Mononuclear cell (primary cell): ENCODE results near the gene CMTM3. TPM values are rescaled to one million over a fixed set of nuclear protein-coding genes. Genes with fewer than 3 reads are reported as not detected.
A peak's percentile ranks its signal among the peaks of the same experiment; 100 is the strongest.
"Not testable (repeated sequence)": the region's sequence is repeated elsewhere in the genome, so short reads cannot be mapped to it uniquely, and the experiment has no call there.

Experiments used
- H3K27me3 ChIP-seq: 2 replicates; pipeline ENCODE4 v1.6.0; 2011; ENCODE audit warnings: low read length, control low read depth; ENCODE audit not compliant: insufficient read depth
- H3K4me1 ChIP-seq: 2 replicates; pipeline ENCODE4 v1.5.1; 2011; ENCODE audit warnings: mild to moderate bottlenecking, low read length, control low read depth; ENCODE audit not compliant: insufficient read depth
- H3K4me3 ChIP-seq: 2 replicates; pipeline ENCODE4 v1.5.1; 2011; ENCODE audit warnings: mild to moderate bottlenecking, low read length, moderate library complexity
- H3K9me3 ChIP-seq: 2 replicates; pipeline ENCODE4 v1.5.1; 2011; ENCODE audit warnings: low read depth, mild to moderate bottlenecking, control low read depth, low read length
- total RNA-seq: library from RNA; depleted of rRNA; stranded (reverse); fragments of >200 nt; gene quantifications from one replicate; pipeline ENCODE4 v1.2.3, GENCODE V29; 2012

Gene CMTM3
- total RNA-seq, 1 donor: 47.1 TPM

DNA sequence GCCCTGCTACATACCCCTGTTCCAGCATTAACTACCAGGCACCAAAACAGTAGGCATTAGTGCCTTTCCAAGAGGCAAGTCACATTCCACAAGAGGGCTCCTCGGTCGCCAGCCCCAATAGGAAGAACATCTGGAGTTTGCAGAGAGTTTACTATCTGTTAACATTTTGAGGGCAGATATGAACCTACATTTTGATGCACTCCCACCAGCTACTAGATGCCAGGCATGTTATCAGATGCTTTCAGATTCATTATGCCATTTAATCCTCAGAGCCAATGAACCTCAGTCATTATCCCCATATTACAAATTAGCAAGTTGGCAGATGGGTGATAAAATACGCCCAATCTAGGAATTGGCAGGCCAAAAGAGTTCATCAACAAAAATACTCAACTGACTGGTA is 29.4 kb upstream of the CMTM3 start:
- Histone ChIP-seq H3K4me3 (no peak overlapping the region), H3K27me3 (peaks cover 25% of the 10 kb centered on the region), H3K9me3 (no peaks in the 10 kb centered on the region), H3K4me1 (peaks cover 20% of the 10 kb centered on the region)

DNA sequence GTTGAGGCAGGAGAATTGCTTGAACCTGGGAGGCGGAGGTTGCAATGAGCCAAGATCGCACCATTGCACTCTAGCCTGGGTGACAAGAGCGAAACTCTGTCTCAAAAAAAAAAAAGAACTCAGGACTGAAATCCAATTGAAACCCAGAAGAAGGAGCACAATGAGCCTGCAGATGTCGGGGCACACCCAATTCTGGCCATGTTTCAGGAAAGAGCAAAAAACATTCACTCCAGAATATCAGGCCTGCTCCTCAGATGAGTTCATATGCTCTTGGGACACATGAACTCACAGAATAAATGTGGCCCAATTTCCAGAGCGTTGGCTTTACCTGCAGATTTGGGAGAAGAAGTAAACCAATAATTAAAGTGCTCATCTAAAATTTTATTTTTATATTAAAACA is 28.2 kb upstream of the CMTM3 start:
- peaks cover 20% of the 10 kb centered on the region for H3K4me1 ChIP-seq
- H3K9me3 ChIP-seq: no peaks in the 10 kb centered on the region
- H3K27me3 ChIP-seq: peaks cover 35% of the 10 kb centered on the region
- H3K4me3 ChIP-seq: no peak overlapping the region

DNA sequence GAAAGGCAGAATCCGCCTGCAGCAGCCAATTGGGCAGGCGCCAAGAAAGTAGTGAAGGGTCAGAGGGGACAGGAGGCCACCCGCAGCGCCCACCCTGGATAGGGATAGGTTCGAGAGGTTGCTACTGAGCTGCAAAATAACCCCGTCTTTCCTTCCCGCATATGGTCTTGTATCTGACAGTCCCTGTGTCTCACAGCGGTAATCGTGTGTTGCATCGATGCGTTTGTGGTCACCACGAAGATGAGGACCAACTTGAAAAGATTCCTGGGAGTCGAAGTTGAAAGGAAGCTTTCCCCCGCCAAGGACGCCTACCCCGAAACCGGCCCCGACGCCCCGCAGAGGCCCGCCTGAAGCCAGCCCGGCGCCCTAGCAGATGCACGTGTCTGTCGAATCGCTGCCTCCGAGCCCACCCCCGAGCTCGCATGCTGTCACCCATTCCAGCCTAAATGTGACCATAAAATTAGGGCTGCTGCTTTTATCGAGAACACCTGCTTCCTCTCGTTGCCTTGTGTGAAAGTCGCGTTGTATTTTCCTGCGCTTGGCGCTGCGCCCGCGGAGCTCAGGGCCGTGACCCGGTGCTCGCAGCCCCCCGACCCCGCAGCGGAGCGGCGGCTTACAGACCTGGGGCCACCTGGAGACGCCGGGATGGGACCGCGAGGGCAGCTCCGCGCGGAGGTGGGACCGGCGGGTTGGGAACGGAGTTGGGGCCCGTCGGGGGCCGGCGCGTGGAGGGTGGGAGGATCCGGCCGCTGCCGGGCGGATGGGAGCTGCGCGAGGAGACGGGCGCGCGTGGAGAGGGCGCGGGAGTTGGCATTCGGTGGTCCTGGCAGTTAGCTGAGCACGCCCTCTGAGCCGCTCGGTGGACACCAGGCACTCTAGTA is 25.6 kb upstream of the CMTM3 start, which contains the start of gene CMTM2:
Gene CMTM2 (plus strand): TSS at position 813 of the 881 bp plus-strand sequence. CDS start 145 bp downstream, outside the sequence.
- Histone ChIP-seq H3K9me3 (no peaks in the 10 kb centered on the region), H3K4me1 (peaks cover 14% of the 10 kb centered on the region), H3K27me3 (peaks cover 35% of the 10 kb centered on the region), H3K4me3 (peak within 1 kb of the TSS; percentile 22)

DNA sequence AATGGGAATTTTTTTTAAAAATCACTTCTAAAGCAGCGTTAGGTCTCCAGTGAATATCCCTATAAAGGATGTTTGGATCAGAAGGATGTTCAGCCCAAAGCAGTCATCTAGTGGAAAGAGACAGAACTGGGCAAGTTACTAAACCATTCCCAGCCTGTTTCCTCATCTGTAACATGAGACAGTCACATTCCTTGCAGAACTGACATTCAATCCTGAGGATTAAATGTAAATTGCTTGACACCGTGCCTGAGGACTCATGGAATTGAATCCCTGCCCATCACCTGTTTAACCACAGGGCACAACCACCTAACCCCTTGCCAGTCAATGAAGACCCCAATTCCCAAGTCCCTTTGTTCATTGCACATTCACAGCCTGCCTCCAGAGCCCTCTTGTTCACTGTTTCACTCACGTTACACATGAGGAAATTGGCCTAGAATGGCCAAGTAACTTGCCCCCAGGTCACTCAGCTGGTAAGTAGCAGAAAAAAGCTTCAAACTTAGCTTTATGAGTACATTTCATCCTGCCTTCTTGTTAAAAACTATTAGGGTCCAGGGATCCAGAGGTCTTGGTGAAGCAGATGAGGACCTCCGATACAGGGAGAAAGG is 23.8 kb upstream of the CMTM3 start:
- Histone ChIP-seq H3K4me1 (peaks cover 31% of the 10 kb centered on the region), H3K4me3 (no peak overlapping the region), H3K27me3 (peaks cover 35% of the 10 kb centered on the region), H3K9me3 (no peaks in the 10 kb centered on the region)

DNA sequence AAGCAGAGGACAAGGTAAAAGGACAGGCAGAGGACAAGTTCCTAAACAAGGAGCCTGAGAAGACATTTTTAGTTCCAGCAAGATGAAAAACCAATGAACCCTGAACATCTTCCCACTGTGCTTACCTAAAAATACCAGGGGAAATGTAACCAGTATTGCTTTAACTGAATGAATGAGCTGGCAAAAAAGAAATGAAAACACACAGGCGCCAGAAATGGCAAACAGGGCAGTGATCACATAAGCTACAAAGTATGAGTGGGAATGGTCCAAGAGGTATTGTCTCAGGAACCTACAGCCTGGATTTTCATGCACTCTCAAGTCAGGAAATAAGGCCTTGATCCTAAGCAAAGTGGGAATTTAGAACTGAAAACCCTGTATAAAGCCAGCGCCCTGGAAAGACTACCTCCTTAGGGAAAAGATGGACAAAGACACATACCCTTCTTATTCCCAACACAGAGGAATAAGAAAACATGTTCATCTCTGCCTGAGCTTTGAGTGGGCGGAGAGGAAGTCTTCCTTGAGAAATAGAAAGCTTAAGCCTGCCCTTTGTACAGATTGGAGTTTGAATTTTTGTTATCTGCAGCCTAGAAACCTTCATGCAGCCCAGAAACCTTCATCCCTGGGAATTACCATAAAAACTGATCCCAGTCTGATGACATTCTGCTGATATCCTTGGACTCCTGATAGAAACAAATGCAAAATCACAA is 23.1 kb upstream of the CMTM3 start:
- Histone ChIP-seq H3K4me1 (peaks cover 38% of the 10 kb centered on the region), H3K27me3 (peaks cover 35% of the 10 kb centered on the region), H3K9me3 (no peaks in the 10 kb centered on the region), H3K4me3 (no peak overlapping the region)

DNA sequence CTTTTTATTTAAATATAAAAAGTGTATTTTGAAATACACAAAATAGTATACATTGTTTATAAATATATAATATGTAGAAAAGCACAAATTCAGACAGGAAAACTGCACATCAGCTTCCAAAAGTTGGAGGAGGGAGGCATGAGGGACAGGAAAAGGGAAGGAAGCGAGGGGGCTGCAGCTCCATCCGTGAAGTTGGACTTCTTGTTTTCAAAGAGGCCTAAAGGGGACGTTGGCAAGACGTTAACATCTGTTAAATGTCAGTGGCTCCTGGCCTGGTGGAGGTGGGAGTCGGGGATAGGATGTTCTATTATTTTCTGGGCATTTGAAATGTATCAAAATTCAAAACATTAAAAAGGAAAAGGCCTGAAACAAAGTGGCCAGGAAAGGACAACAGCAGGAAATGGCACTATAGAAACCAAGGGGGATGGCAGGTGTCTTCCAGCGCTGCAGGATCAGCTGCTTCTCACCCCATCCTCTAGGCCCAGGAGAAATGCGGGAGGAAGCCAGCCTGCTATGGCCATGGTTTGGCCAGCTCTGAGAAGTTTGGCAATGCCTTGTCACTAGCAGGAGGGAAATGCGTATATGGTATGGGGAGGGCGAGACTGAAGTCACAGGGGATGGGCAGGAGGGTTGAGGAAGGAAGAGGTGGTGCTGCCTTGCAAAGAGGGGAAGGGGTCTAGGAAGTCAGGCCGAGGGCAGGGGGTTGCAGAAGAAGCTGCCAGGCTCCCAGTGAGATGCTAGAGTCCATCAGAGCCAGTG is 18.8 kb upstream of the CMTM3 start:
- peaks cover 6% of the 10 kb centered on the region for H3K27me3 ChIP-seq
- no peaks in the 10 kb centered on the region for H3K9me3 ChIP-seq
- no peak overlapping the region for H3K4me3 ChIP-seq
- peaks cover 62% of the 10 kb centered on the region for H3K4me1 ChIP-seq

DNA sequence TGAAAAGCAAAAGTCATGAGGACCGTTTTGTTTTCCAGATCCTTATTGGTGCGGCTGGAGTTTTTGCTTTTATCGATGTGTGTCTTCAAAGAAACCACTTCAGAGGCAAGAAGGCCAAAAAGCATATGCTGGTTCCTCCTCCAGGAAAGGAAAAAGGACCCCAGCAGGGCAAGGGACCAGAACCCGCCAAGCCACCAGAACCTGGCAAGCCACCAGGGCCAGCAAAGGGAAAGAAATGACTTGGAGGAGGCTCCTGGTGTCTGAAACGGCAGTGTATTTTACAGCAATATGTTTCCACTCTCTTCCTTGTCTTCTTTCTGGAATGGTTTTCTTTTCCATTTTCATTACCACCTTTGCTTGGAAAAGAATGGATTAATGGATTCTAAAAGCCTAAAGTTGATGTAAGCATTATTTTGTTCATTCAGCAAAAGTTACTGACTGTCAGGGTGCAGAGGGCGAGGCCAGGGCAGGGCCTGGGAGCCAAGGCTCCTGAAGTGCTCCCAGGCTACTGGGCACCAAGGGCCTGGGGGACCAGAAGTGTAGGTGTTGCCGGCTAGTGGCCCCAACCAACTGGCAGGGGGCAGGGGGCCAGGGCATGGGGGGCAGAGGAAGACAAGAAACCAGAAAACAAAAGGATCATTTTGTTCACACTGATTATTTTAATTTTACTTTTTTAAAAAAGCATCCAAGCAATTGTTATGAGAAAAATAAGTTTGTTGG is 16.5 kb upstream of the CMTM3 start:
- Histone ChIP-seq H3K27me3 (no peaks in the 10 kb centered on the region), H3K4me3 (peak overlapping the region; percentile 34), H3K4me1 (peaks cover 66% of the 10 kb centered on the region), H3K9me3 (no peaks in the 10 kb centered on the region)

DNA sequence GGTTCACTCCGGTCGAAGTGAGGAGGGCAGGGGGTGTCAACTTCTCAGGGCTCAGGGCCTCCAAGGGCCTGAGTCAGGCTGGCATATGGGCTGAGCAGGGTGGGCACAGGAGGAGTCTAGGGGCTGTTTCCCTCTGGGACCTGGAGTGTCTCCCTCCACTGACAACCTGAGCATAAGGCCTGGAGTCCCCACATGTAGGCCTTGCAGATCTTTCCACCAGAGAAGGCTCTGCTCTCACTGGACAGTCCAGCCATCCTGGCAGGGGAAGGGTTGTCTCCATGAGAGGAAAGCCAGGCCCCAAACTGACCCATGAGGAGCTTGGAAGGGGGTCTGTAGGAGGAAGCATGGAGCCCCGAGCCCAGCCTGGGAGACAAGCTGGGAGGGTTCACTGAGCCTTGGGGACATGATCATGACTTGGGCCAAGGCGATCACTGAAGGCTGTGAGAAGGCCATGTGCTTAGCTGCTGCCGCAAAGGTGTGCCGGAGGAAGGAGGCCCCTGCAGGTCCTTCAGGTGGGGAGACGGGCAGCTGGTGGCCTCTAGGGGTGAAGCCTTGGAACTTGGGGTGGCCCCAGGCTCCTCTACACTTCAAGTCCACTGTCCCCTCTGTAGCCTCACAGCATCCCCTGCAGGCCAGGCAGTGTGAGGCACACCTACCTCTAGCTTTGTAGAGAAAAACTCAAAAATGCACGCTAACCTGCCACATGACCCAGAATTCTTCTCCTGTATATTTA is 15.4 kb upstream of the CMTM3 start:
- Histone ChIP-seq H3K4me3 (no peak overlapping the region), H3K4me1 (peaks cover 63% of the 10 kb centered on the region), H3K9me3 (no peaks in the 10 kb centered on the region), H3K27me3 (no peaks in the 10 kb centered on the region)

DNA sequence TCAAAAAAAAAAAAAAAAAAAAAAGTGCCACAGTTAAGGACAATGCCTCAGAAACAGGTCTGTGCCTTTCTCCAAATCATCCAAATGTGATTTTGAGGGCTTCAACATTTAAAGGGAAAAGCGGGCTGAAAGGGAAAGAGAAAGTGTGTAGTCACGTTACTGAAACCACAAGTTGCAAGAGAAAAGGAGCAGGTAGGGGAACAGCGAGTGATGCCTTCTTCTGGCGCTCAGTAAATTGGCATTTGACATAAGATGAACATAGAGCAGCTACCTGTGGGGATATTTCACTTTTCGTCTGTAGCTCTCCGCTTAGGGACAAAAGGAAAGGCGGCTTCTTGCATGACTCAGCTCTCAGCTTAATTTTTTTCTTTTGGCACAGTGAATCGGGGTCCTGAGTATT is 14.2 kb upstream of the CMTM3 start:
- Histone ChIP-seq H3K4me3 (peak overlapping the region; percentile 12), H3K27me3 (no peaks in the 10 kb centered on the region), H3K9me3 (no peaks in the 10 kb centered on the region), H3K4me1 (peaks cover 61% of the 10 kb centered on the region)

DNA sequence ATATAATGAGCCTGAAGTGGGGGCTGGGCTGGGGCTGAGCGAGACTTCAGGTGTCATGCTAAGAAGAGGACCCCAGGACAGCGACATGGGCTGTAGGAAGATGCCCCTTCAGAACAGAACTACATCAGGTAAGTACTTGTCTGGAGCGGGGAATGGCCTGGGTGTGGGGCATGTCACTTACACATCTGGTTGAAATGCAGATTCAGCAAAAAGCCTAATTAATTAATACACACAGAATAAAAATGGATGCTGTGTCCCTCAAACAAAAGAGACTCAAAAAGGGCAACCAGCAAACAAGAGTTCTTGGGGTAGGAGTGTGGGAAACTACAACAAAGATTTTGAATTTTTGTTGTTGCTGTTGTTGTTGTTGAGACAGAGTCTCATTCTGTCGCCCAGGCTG is 13.5 kb upstream of the CMTM3 start:
- no peak overlapping the region for H3K4me3 ChIP-seq
- peaks cover 54% of the 10 kb centered on the region for H3K4me1 ChIP-seq

DNA sequence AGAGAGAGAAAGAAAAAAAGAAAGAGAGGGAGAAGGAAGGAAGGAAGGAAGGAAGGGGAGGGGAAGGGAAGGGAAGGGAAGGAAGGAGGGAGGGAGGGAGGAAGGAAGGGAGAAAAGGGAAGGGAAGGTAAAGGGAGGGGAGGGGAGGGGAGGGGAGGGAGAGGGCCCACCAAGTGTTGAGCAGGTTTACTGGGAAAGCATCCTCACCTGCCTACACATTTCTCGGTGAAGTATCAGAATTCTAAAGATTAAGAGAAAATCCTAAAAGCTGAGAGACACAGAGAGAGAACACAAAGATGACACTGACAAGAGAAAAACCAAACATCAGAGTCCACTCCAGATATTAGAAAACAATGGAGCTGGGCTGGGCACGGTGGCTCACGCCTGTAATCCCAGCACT is 12.3 kb upstream of the CMTM3 start:
- H3K9me3 ChIP-seq: no peaks in the 10 kb centered on the region
- H3K4me1 ChIP-seq: peaks cover 41% of the 10 kb centered on the region
- no peak overlapping the region for H3K4me3 ChIP-seq
- H3K27me3 ChIP-seq: no peaks in the 10 kb centered on the region

More for the DNA sequence above, 13.5 kb upstream of the CMTM3 start:
- no peaks in the 10 kb centered on the region for H3K27me3 ChIP-seq
- no peaks in the 10 kb centered on the region for H3K9me3 ChIP-seq

DNA sequence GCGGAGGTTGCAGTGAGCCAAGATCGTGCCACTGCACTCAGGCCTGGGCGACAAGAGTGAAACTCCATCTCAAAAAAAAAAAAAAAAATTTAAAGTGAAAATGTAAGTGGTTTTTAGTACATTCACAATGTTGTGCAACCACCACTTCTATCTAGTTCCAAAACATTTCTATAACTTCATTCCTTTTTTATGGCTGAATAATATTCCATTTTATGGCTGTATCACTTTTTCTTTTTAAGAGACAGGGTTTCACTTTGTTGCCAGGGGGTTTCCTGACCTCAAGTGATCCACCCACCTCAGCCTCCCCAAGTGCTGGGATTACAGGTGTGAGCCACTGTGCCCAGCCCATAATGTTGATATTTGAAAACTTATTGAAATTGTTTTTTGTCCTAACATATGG is 11.7 kb upstream of the CMTM3 start:
- H3K4me3 ChIP-seq: no peak overlapping the region
- H3K27me3 ChIP-seq: no peaks in the 10 kb centered on the region
- H3K4me1 ChIP-seq: peaks cover 36% of the 10 kb centered on the region
- H3K9me3 ChIP-seq: no peaks in the 10 kb centered on the region

DNA sequence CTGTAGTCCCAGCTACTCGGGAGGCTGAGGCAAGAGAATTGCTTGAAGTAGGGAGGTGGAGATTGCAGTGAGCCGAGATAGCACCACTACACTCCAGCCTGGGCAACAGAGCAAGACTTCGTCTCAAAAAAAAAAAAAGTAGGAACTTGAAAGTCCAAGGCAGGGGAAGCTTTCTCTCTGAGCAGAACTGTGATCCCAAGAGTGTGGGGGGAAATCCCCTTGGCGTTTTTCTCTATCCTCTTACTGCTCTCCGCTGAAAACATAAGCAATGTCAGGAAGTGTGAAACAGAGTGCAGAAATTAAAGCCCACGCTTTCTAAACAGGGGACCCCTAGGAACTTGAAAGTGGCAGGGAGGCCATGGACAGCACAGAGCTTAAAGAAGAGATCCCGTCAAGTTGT is 9.8 kb upstream of the CMTM3 start:
- H3K9me3 ChIP-seq: no peaks in the 10 kb centered on the region
- peaks cover 22% of the 10 kb centered on the region for H3K4me1 ChIP-seq

DNA sequence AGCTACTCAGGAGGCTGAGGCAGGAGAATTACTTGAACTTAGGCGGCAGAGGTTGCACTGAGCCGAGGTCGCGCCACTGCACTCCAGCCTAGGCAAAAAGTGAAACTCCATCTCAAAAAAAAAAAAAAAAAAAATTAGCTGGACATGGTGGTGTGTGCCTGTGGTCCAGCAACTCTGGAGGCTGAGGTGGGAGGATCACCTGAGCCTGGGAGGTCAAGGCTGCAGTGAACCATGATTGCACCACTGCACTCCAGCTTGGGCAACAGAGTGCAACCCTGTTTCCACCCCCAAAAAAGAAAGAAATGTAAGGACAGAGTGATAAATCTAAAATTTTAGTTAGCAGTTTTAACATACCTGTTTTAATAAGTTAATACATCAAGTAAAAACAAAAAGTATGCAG is 7.9 kb upstream of the CMTM3 start:
- not testable (repeated sequence) for H3K9me3 ChIP-seq, H3K4me3 ChIP-seq, H3K4me1 ChIP-seq, H3K27me3 ChIP-seq

More for the DNA sequence above, 9.8 kb upstream of the CMTM3 start:
- H3K27me3 ChIP-seq: no peaks in the 10 kb centered on the region
- H3K4me3 ChIP-seq: no peak overlapping the region
